Activated T-cell treated with anti-CD3 and anti-CD28 coated beads for 4 hours (primary cell): ENCODE measurements around the gene PRDX4.
A peak's percentile ranks its signal among the peaks of the same experiment; 100 is the strongest.
"Not testable (repeated sequence)": the region's sequence is repeated elsewhere in the genome, so short reads cannot be mapped to it uniquely, and the experiment has no call there.

Experiments used
- DNase-seq: peaks from one replicate; pipeline ENCODE4 v3.0.0-alpha.2; 2020

PRDX4 gene

DNA sequence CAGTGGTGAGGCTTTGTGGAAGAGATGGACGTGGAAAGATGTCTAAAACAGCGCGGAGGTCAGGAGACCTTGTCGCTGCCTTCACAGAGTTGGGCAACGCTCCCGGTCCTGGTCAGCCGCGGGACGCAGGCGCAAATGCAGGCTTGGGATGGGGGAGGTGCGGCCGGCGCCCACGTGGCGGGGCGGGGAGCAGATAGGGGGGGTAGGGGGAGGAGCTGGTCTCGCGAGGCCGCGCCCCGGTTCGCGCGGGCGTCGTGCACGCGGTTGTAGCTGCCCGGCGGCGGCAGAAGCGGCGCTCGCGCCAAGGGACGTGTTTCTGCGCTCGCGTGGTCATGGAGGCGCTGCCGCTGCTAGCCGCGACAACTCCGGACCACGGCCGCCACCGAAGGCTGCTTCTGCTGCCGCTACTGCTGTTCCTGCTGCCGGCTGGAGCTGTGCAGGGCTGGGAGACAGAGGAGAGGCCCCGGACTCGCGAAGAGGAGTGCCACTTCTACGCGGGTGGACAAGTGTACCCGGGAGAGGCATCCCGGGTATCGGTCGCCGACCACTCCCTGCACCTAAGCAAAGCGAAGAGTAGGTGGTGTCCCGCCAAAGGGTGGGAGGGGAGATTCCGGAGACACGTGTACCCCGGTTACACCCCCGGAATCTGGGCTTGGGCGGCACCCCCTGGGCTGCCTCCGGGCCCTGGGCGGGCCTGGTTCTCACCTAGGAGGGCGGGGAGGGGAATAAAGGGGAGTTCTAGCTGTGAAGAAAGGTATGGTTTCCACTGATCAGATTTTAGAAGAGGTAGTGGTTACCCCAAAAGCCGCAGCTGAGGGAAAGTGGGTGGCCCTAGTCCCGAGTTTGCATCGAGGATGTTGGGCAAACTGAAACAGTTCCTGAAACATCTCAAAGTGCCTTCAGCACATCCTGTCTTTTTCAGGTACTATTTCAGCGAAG, at the start of gene PRDX4:
PRDX4 (plus strand) TSS at position 255 of the 939 bp plus-strand sequence; CDS start at position 333, 78 bp downstream.
- DNase-seq: peak; percentile 57

DNA sequence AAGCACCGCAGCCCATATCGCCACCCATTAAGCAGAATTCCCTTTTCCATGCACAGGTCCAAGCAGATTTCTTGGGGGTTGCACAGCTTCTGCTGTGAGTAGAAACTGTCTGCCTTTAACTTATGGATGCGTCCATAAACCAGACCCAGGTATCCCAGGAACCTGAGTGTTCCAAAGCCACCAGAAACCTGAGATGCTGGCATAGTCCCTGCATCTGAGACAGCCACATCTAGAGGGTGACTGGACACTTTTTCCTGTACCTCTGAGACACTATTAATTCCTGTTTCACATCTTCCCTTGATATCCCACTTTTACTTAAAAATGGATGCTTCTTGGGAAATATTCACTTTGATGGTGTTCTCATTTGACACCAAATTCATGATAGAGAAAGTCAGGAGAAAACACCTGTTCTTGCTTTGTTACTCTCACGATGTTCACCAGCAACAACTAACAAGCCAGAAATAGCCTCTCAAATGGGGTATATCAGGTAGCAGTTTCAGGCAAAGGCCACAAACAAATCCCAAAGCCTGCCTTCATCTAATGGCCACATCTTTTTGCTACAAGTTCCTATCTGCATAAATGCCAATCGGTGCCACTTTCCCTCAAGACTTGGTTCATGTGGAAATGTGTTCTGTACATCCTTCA, 45.5 kb upstream of the PRDX4 start:
- no peak for DNase-seq

DNA sequence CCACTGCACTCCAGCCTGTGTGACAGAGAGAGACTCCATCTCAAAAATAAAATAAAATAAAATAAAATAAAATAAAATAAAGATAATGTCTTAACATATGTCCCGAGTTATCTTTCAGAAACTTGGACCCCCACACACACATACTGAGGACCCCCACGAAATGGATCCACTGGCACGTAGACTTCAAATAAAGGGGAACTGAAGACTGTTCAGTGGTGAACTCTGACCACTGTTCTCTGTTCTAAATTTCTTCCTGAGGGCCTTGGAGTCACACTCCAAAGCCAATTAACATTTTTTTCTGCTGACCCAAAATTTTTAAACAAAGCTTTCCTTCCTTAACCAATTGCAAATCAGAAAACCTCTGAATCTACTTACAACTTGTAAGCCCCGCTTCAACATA, 43.5 kb upstream of the PRDX4 start:
- no peak for DNase-seq

DNA sequence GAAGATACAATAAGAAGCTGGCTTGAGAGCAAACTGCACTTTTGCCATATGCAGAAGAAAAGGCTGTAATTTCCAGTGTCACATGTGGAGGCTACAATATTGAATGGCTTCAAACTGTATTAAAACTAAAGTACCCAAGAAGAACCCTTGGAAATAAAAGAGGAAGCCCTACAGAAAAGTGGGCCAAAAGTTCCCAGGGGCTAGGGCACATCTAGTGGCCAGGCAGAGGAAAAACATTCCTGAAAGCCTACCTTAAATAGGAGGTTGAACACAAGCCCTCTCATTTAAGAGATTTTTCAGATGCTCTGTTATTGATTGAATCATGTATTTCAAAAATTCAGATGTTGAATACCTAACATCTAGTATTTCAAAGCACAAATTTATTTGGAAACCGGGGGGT, 40.6 kb upstream of the PRDX4 start:
- no peak for DNase-seq

DNA sequence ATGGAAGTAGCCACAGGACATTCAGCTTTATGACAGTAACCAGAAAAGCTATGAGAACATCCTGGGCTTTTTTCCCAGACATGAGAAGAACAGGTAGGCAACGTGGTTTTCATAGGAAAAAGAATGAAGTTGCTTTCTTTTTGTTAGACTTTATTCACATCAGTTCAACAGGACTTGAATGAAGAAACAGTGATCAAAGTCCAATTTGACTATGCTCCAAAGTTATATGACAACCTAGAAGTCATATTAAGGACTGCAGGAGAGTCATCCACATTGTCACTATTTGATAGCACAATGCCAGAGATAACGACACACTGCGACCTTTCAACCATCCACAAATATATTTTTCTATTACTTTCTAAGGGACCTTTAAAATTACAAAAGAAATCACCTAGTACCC, 39.2 kb upstream of the PRDX4 start:
- no peak for DNase-seq

DNA sequence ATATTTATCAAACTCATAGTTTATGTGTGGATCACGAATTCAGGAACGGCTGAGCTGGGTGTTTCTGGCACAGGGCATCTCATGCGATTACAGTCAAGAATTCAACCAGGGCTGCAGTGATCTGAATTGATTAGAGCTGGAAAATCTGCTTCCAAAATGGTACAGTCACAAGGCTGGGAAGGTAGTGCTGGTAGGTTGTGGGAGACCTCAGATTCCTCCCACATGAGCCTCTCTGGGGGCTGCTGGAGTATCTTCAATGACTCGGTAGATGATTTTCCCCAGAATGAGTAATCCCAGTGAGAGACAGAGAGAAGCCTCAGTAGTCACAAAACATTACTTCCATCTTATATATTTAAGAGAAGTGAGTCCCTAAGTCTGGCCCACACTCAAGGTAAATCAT, 36.2 kb upstream of the PRDX4 start:
- DNase-seq: no peak

DNA sequence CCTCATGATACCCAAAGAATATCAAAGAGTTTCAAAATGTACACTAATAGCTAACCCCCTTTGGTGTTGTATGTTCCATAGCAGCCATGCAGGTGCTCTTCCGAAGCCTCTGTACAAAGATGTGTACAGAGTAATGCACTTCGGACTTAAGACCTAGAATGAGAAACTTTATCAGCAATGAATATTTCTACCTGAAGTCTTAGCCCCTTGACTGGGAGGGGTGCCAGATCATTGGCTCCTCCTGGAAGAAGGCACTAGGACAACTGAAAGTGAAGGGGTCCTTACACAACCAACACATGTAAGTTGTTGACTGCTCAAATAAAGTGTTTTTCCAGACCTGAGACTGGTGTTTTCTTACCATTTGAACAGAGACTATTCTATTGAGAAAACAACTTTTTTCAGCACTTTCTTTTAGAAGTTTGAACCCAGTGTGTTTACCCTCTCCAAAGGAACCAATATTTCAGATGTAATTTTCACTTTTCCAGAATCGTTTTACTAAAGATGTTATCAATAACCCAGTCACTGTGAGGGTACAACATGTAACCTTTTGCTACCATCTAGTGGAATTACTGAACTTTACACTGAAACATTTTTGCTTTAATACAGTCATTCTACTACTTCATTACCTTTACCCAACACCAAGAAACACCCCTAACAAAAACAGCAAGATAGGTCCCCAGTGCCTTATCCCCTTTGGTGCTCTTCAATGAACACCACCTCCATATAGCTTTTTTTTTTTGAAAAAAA, 33.3 kb upstream of the PRDX4 start:
- DNase-seq: no peak

DNA sequence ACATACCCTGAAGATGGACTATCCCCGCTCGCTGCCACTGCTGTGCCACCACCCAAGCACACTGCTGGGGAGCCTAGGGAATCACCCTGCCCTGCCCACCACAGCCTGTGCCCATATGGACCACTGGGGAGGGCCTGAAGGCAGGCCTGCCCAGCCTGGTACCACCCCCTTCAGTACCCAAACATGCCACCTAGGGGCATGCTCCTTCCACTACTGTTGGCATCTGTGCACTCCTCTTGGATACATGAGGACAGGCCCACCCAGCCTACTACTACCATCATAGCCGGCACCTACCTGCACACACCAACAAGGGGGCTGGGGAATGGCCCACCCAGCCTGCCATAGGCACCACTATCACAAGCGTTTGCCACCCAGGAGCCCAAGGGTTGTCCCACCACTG, 30.1 kb upstream of the PRDX4 start:
- DNase-seq: no peak

DNA sequence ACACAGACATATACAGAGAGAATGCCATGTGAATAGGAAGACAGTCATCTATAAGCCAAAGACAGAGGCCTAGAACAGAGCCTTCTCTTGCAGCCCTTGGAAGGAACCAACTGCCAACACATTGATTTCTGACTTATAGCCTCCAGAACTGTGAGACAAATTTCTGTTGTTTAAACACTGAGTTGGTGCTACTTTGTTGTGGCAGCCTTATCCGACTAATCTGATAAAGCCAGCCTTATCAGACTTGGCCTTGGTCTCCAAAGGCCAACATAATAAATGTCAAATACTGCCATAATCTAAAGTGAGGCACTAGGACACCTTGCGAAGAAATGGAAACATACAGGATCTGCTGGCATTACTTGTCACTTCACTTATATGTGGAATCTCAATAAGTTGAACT, 24.3 kb upstream of the PRDX4 start:
- DNase-seq: no peak

DNA sequence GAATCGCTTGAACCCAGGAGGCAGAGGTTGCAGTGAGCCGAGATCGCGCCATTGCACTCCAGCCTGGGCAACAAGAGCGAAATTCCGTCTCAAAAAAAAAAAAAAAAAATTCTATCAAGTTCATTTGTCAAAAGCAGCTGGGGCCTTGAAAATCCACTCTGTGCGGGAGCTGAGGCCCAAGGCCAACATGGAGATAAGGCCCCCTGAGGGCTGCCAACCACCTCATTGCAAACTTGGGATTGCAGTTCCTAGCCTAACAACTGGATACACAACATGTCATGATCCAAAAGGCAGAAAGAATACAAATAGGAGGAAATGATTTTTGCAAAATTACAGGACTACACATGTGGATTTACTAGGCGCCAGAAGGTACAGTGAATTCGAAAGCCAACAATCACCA, 22.5 kb upstream of the PRDX4 start:
- DNase-seq: no peak

DNA sequence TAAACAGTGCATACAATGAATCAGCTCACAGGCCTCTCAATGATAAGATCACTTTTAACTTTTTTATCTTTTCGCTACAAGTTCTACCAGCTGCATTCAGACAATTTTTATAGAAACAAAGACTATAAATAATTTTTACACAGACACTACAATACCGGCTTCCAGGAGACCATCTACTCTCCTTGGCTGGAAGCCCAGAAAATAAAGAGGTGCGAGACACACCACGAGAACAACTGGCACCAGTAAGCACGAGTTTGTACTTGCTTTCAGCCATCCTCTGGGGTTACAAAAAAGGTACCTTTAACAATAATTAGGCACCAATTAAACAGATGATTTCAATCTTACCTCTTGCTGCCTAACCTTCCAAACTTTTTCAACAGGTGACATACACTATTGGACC, 11.2 kb upstream of the PRDX4 start:
- DNase-seq: no peak

DNA sequence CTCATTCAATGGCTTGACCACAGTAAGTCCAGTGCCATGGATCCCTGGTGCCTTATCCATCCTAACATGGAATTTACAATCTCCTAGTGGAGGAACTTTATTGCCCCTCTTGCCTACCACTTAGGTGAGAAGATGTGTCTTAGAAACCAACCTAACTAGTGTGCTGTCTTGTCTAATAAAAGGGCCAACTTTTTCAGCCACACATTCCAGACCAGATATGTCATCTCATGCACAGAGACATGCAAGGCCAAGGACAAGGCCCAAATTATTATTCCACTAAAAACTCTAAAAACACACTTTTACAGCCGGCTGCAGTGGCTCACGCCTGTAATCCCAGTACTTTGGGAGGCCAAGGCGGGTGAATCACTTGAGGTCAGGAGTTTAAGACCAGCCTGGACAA, 10.6 kb upstream of the PRDX4 start:
- no peak for DNase-seq

DNA sequence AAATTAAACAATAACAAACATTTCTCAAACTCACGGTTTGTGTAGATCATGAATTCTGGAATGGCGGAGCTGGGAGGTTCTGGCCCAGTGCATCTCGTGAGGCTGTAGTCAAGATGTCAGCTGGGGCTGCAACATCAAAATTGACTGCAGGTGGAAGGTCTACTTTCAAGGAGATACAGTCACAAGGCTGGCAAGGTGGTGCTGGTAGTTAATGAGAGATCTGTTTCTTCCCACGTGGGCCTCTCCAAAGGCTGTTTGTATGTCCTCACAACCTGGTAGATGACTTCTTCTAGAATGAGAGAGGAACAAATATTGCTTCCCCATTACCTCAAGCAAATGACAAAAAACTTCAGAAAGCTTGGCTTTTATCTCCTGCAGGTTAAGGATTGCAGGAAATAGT, 8.0 kb upstream of the PRDX4 start:
- no peak for DNase-seq

DNA sequence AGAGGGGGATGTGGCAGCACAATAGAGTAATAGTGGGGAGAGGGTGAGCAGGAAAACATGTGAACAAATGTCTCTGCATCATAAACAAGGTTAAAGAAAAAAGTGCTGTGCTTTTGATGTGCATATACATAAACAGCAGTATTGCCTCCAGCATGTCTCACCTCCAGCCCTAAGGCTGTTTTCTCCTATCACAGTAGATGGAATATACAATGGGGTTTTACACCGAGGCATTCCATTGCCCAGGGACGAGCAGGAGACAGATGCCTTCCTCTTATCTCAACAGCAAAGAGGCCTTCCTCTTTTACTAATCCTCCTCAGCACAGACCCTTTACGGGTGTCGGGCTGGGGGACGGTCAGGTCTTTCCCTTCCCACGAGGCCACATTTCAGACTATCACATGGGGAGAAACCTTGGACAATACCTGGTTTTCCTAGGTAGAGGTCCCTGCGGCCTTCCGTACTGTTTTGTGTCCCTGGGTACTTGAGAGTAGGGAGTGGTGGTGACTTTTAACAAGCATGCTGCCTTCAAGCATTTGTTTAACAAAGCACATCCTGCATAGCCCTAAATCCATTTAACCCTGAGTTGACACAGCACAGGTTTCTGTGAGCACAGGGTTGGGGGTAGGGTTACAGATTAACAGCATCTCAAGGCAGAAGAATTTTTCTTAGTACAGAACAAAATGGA, 7.1 kb upstream of the PRDX4 start:
- not testable (repeated sequence) for DNase-seq

DNA sequence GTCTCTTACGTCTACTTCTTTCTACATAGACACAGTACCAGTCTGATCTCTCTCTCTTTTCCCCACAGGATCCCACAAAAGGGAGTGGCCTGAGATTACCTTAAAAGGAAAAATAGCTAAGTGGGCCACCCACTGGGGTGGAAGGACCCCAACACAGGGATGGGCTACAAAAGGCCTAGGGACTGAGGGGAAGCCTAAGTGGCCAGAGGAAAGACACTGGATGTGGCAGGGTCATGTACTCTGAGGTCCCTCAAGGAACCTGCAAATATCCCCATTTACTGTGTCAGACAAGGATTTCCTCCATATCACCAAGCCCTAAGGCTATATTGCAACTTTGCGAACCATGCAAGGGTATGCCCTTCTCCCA, 6.5 kb upstream of the PRDX4 start:
- no peak for DNase-seq

DNA sequence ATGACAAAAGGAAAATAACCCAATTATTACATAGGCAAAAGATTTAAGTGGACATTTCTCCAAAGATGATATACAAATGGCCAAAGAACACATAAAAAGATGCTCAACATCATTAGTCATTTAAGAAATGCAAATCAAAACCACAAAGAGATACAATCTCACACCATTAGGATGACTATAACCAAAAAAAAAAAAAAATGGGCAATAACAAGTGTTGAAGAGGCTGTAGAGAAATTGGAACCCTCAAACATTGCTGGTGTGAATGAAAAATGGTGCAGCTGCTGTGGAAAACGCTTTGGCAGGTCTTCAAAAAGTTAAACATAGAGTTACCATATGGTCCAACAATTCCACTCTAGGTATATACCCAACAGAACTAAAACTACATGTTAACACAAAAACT, 5.6 kb upstream of the PRDX4 start:
- no peak for DNase-seq

DNA sequence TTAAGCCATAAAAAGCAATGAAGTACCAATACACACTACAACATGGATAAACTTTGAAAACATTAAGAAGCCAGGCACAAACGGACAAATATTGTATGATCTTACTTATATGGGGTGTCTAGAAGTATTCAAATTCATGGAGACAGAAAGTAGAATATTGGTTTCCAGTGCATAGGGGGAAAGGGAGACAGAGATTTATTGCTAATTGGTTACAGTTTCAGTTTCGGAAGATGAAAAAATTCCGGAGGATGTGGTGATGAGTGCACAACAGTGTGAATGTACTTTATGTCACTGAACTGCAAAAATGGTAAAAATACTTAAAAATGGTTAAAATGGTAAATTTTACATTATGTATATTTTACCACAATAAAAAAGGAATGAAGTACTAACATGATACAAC, 5.1 kb upstream of the PRDX4 start:
- no peak for DNase-seq

DNA sequence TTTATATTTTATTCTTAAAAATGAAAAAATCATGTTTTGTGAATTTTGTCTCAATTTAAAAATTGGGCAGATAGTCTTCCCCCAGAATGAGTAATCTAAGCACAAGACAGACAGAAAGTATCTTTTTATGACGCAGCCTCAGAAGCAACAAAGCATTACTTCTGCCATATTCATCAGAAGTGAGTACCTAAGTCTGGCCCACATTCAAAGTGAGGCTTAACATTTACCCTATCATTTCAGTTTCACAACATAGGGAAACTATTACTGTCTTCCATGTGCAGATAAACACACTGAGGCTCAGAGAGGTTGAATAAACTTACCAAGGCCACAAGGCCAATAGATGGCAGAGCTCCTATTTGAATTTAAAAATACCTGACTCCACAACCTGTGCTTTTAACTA, 4.4 kb upstream of the PRDX4 start:
- DNase-seq: no peak

DNA sequence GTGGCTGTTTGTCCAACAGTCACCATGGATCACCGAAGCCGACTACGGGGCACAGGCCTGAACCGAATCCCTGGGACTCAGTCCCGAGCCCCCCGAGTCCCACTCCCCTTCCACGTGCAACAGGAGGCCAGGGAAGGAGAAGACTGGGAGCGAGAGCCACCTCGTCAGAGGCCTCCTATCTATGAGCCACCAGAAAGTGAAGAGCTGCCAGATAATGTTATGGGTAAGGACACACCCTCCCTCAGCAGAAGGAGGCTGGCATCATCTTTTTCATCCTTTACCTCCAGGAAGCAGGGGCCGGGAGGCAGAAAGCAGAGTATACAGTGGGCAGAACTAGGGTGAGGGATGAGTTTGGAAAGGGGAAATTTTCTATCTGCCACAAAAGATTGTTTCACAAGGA, 2.8 kb upstream of the PRDX4 start:
- no peak for DNase-seq

DNA sequence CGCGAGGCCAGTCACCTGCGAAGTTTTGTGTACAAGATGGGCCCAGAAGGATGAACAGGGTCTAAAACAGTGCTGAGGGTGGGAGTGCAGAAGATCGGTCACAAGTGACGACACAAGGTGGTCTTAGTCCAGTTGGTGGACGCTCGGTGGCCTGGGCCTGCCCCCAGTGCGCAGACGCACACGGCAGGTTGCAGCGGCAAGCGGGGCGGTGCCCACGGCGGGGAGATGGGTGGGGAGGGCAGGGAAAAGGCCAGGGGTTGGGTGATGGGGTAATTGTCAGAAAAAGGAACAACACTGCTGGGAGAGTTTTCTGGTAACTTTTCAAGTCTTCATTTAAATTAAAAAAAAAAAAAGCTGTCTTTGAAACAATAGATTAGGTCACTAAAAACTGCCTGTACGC, 1.0 kb upstream of the PRDX4 start:
- no peak for DNase-seq

DNA sequence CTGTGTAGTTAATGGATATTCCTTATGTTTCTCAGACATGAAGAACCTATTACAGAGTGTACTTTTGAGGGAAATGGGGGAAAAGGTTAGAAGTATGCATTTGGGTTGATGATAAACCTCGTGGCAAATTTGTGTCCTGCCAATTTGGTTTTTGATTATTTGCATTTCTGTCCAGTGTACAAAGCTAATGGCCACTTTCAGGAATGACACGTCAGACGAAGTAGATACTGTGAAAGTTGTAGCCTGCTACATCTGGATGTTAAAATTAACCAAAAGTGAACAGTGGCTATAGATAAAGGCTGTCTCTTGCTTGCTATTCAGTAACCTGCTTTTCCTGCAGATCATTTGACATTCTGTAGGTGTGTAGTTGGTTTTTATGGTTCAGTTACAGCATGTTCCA, 1.0 kb downstream of the PRDX4 start:
- no peak for DNase-seq

DNA sequence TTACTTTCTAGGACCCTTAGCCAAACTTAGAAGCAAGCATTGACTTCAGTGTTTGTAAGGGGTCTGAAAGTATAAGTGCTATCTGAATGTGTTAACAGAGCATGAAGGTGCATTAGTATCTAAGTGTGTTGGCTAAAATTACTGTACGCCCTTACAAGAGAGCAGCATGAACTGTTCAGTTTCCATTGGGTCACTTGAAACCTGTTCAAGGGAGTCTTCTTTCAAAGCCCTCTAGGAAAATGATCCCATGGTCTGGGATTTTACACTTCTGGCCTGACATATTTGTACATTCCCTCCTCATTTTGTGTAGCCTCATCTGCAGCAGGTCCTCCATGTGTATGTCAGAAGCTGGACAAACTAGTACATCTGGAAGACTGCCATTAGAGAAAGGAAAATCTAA, 3.2 kb downstream of the PRDX4 start:
- DNase-seq: no peak

DNA sequence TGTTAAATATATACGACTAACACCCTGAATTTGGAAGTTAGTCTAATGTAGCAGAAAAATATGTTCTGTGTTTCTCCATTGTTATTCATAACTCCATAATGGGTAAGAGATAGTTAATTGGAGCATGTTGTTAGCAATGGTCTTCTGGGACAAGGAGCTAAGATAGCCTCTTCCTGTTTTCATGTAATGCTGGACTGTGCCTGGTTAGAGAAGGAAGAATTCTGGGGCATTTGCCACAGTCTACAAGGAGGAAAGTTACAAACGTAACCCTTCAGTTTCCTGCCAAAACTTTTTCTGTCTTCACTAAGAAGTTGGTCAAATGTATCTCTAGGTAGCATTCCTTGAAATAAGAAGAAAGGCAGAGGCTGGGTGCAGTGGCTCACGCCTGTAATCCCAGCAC, 5.8 kb downstream of the PRDX4 start:
- DNase-seq: no peak
